SU-DHL-6 (cell line): ENCODE data around the gene LAMTOR5.

Experiments used
- H2AFZ ChIP-seq: fragments of 200-600 bp; sonication (generic); 2 replicates; pipeline ENCODE4 v1.6.1; 2014; ENCODE audit warnings: low read depth, mild to moderate bottlenecking, moderate library complexity, mixed read lengths, antibody characterized with exemption, low read length; ENCODE audit not compliant: severe bottlenecking
- H3F3A ChIP-seq: fragments of 200-600 bp; shearing (Covaris generic); 2 replicates; pipeline ENCODE4 v1.6.0; 2016; ENCODE audit warnings: antibody characterized with exemption, mild to moderate bottlenecking; ENCODE audit not compliant: insufficient read depth
- H3K27ac ChIP-seq: fragments of 200-600 bp; sonication (generic); 2 replicates; pipeline ENCODE4 v1.5.1; 2016; ENCODE audit warnings: low read depth, mild to moderate bottlenecking, low read length, moderate library complexity, mixed read lengths
- H3K27me3 ChIP-seq: fragments of 200-600 bp; sonication (generic), shearing (Covaris generic); 2 replicates; pipeline ENCODE4 v1.6.0; 2014; ENCODE audit warnings: mild to moderate bottlenecking, low read length
- H3K36me3 ChIP-seq: fragments of 200-600 bp; sonication (generic); 2 replicates; pipeline ENCODE4 v1.6.1; 2014; ENCODE audit warnings: mild to moderate bottlenecking, low read length, mixed read lengths
- H3K4me2 ChIP-seq: fragments of 300-600, 200-600 bp; shearing (Covaris generic), sonication (generic); 2 replicates; pipeline ENCODE4 v1.6.0; 2014; ENCODE audit warnings: low read length, low read depth, mild to moderate bottlenecking; ENCODE audit not compliant: poor library complexity, severe bottlenecking
- H3K4me3 ChIP-seq: fragments of 200-600 bp; sonication (generic); 2 replicates; pipeline ENCODE4 v1.5.1; 2014; ENCODE audit warnings: antibody characterized with exemption, low read length, mild to moderate bottlenecking, mixed read lengths; ENCODE audit not compliant: insufficient read depth, poor library complexity, severe bottlenecking
- H3K79me2 ChIP-seq: fragments of 200-600 bp; sonication (generic); 2 replicates; pipeline ENCODE4 v1.6.1; 2014; ENCODE audit warnings: mild to moderate bottlenecking, low read length, moderate library complexity; ENCODE audit not compliant: insufficient read depth
- H3K9ac ChIP-seq: fragments of 200-600 bp; sonication (generic); 2 replicates; pipeline ENCODE4 v1.7.0; 2014; ENCODE audit warnings: mild to moderate bottlenecking, low read length
- H3K9me2 ChIP-seq: fragments of 200-600 bp; sonication (generic); replicated peaks from 2 replicates; pipeline ENCODE4 v1.6.1; 2014; ENCODE audit warnings: low read length; ENCODE audit not compliant: insufficient read depth
- H3K9me3 ChIP-seq: fragments of 200-600 bp; sonication (generic); 2 replicates; pipeline ENCODE4 v1.6.1; 2014; ENCODE audit warnings: low read length, mixed read lengths; ENCODE audit not compliant: insufficient read depth
- H4K20me1 ChIP-seq: fragments of 200-600 bp; sonication (generic); 2 replicates; pipeline ENCODE4 v1.6.1; 2014; ENCODE audit warnings: low read depth, mild to moderate bottlenecking, antibody characterized with exemption, low read length, moderate library complexity, mixed read lengths
- CTCF ChIP-seq: fragments of 200-600 bp; sonication (generic); IDR thresholded peaks from one replicate; pipeline ENCODE4 v1.5.1; 2017; ENCODE audit warnings: antibody characterized with exemption, mild to moderate bottlenecking, low read length, moderate library complexity; ENCODE audit not compliant: insufficient read depth, poor library complexity, severe bottlenecking
- EZH2phosphoT487 ChIP-seq: fragments of 200-600 bp; sonication (generic), shearing (Covaris generic); conservative IDR thresholded peaks from 2 replicates; pipeline ENCODE4 v1.6.1; 2018; ENCODE audit warnings: mild to moderate bottlenecking, antibody characterized with exemption, low read length, moderate library complexity, mixed read lengths

The LAMTOR5 gene

GRCh38 chr1:110394493-110394820 is 13.0 kb downstream of the LAMTOR5 start:
- H3K9me3 ChIP-seq = no peaks in the 10 kb centered on the region

GRCh38 chr1:110393691-110394492 is 13.6 kb downstream of the LAMTOR5 start:
- Histone ChIP-seq H3K36me3 (no peaks in the 10 kb centered on the region), H3K9me3 (no peaks in the 10 kb centered on the region), H4K20me1 (no peaks in the 10 kb centered on the region), H3K4me2 (no peak overlapping the region), H2AFZ (no peak overlapping the region), H3K27ac (no peak overlapping the region), H3K9ac (no peak overlapping the region), H3K9me2 (no peaks in the 10 kb centered on the region), H3F3A (peaks cover 10% of the 10 kb centered on the region; the same call in 1 of the 2 replicates), H3K4me3 (no peak overlapping the region), H3K27me3 (no peaks in the 10 kb centered on the region), H3K79me2 (no peaks in the 10 kb centered on the region)
- no peak for TF ChIP-seq CTCF
- no peak for TF ChIP-seq EZH2phosphoT487

More at GRCh38 chr1:110394493-110394820, 13.0 kb downstream of the LAMTOR5 start:
- Histone ChIP-seq H3K27me3 (no peaks in the 10 kb centered on the region), H3K36me3 (no peaks in the 10 kb centered on the region), H3K4me3 (no peak overlapping the region), H3K79me2 (no peaks in the 10 kb centered on the region), H3K4me2 (no peak overlapping the region), H4K20me1 (no peaks in the 10 kb centered on the region), H3K9ac (no peak overlapping the region), H2AFZ (no peak overlapping the region), H3K27ac (no peak overlapping the region), H3K9me2 (no peaks in the 10 kb centered on the region), H3F3A (peaks cover 10% of the 10 kb centered on the region; the same call in 1 of the 2 replicates)
- no peak for TF ChIP-seq CTCF
- no peak for TF ChIP-seq EZH2phosphoT487

- Histone ChIP-seq H4K20me1 (no peaks in the 10 kb centered on the region), H3K9me2 (no peaks in the 10 kb centered on the region), H3K79me2 (no peaks in the 10 kb centered on the region), H3K9me3 (no peaks in the 10 kb centered on the region), H3F3A (peaks cover 10% of the 10 kb centered on the region; the same call in 1 of the 2 replicates), H3K36me3 (no peaks in the 10 kb centered on the region), H3K4me2 (no peak overlapping the region), H3K4me3 (no peak overlapping the region), H3K27me3 (no peaks in the 10 kb centered on the region), H2AFZ (no peak overlapping the region), H3K9ac (no peak overlapping the region), H3K27ac (no peak overlapping the region)
- no peak for TF ChIP-seq CTCF
- no peak for TF ChIP-seq EZH2phosphoT487
Observed at GRCh38 chr1:110393286-110393685, 14.2 kb downstream of the LAMTOR5 start.
